Progenitor cell of endocrine pancreas (in vitro differentiated cells): ENCODE data around the gene KIF25. TPM values are rescaled to one million over a fixed set of nuclear protein-coding genes. Genes with fewer than 3 reads are reported as not detected.

ENCODE experiments used
- DNase-seq: peaks from one replicate; pipeline ENCODE4 v3.0.0; 2021; ENCODE audit warnings: low spot score; ENCODE audit not compliant: unreplicated experiment
- H3K27ac Mint-ChIP-seq: 2 replicates; pipeline ENCODE4 v1.8.0; 2021; ENCODE audit warnings: mild to moderate bottlenecking, moderate library complexity, mixed read lengths
- H3K27me3 Mint-ChIP-seq: 2 replicates; pipeline ENCODE4 v1.8.0; 2021; ENCODE audit warnings: mixed read lengths
- H3K36me3 Mint-ChIP-seq: 2 replicates; pipeline ENCODE4 v1.8.0; 2022; ENCODE audit warnings: mixed read lengths; ENCODE audit not compliant: insufficient read depth
- H3K4me1 Mint-ChIP-seq: 2 replicates; pipeline ENCODE4 v1.8.0; 2021; ENCODE audit warnings: low read depth, mixed read lengths
- H3K4me3 Mint-ChIP-seq: 2 replicates; pipeline ENCODE4 v1.8.0; 2021; ENCODE audit warnings: low read depth, mild to moderate bottlenecking, moderate library complexity, mixed read lengths
- H3K9me3 Mint-ChIP-seq: 2 replicates; pipeline ENCODE4 v1.8.0; 2021; ENCODE audit warnings: low read depth, mixed read lengths
- total RNA-seq: library from RNA; stranded (reverse); gene quantifications from 2 replicates; pipeline ENCODE4 v1.2.1, GENCODE V29; 2021
- TF ChIP-seq, protein P1 (sequence below): fragments of 200-600 bp; sonication (generic); IDR thresholded peaks from one replicate; pipeline ENCODE4 v1.5.0; 2021; ENCODE audit warnings: antibody characterized with exemption, mild to moderate bottlenecking; ENCODE audit not compliant: unreplicated experiment

Gene KIF25
- total RNA-seq, 1 donor from 2014 or later, result not detected

DNA sequence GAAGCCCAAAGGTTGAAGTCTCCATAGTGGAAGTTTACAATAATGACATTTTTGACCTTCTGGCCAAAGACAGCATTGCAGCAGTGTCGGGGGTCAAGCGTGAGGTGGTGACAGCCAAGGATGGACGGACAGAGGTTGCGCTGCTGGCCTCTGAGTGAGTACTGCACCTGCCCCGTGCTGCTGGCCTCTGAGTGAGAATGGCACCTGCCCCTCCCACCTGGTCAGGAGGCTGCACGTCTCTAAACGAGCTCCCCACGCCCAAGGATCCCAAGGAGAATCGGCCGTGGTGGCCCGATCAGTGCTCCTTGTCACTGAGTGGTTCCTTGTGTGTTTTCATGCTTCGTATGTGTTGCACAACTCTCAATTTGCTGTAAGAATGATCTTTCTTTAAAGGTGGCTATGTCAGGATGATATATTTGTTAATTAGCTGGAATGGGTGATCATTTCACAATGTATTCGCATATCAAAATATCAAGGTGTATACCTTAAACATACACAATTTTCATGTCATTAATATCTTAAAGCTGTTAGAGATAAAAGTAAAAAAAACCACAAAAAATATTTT, 41.2 kb downstream of the KIF25 start:
- peaks cover 12% of the 10 kb centered on the region for H3K9me3 Mint-ChIP-seq

DNA sequence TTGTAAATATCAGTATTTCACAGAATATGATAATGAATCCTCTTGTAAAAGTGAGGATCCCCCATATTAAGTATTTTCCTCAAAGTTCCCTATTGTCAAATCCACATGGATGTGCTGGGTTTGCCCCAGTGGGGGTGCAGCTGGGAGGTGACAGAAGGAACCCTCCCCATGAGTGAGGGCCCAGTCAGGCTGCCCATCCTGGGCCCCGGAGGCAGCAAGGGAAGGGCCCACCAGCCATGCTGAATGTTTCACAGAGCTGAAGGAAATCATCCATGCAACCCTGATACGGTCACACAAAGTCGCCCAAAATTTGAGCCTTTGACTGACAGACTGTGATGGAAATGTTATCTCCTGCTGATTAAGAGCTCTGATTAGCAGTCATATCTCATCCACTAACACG, 41.8 kb downstream of the KIF25 start:
- Mint-ChIP-seq H3K27ac (no peak overlapping the region), H3K4me1 (peaks cover 7% of the 10 kb centered on the region), H3K36me3 (no peaks in the 10 kb centered on the region), H3K27me3 (peaks cover 25% of the 10 kb centered on the region), H3K9me3 (peaks cover 12% of the 10 kb centered on the region), H3K4me3 (no peak overlapping the region)
- no peak for DNase-seq
- TF ChIP-seq, protein P1, sequence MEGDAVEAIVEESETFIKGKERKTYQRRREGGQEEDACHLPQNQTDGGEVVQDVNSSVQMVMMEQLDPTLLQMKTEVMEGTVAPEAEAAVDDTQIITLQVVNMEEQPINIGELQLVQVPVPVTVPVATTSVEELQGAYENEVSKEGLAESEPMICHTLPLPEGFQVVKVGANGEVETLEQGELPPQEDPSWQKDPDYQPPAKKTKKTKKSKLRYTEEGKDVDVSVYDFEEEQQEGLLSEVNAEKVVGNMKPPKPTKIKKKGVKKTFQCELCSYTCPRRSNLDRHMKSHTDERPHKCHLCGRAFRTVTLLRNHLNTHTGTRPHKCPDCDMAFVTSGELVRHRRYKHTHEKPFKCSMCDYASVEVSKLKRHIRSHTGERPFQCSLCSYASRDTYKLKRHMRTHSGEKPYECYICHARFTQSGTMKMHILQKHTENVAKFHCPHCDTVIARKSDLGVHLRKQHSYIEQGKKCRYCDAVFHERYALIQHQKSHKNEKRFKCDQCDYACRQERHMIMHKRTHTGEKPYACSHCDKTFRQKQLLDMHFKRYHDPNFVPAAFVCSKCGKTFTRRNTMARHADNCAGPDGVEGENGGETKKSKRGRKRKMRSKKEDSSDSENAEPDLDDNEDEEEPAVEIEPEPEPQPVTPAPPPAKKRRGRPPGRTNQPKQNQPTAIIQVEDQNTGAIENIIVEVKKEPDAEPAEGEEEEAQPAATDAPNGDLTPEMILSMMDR, result no peak

More for the DNA sequence above, 41.2 kb downstream of the KIF25 start:
- no peak for DNase-seq
- H3K27me3 Mint-ChIP-seq, result peaks cover 25% of the 10 kb centered on the region
- no peak overlapping the region for H3K4me3 Mint-ChIP-seq
- TF ChIP-seq, protein P1, result no peak
- H3K36me3 Mint-ChIP-seq, result no peaks in the 10 kb centered on the region
- no peak overlapping the region for H3K27ac Mint-ChIP-seq
- peaks cover 7% of the 10 kb centered on the region for H3K4me1 Mint-ChIP-seq

DNA sequence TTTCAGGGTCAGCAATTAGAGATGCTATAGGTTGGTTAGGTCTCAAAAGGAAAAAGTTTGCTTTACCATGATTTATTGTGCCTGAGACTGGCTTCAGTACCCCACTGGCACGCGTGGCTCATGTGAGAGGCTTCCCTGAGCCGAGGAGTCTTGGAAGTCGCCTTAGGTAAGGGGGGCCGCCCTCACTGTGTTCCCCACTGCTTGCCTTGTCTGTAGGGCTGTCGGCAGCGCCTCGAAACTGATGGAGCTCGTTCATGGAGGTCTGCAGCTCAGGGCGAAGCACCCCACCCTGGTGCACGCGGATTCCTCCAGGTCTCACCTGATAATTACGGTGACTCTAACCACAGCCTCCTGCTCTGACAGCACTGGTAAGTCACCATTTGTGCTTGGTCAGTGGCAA, 42.4 kb downstream of the KIF25 start:
- DNase-seq, result no peak
- no peaks in the 10 kb centered on the region for H3K36me3 Mint-ChIP-seq
- TF ChIP-seq, protein P1, result no peak
- peaks cover 12% of the 10 kb centered on the region for H3K9me3 Mint-ChIP-seq
- H3K27ac Mint-ChIP-seq, result no peak overlapping the region
- peaks cover 7% of the 10 kb centered on the region for H3K4me1 Mint-ChIP-seq
- no peak overlapping the region for H3K4me3 Mint-ChIP-seq
- peaks cover 21% of the 10 kb centered on the region for H3K27me3 Mint-ChIP-seq

DNA sequence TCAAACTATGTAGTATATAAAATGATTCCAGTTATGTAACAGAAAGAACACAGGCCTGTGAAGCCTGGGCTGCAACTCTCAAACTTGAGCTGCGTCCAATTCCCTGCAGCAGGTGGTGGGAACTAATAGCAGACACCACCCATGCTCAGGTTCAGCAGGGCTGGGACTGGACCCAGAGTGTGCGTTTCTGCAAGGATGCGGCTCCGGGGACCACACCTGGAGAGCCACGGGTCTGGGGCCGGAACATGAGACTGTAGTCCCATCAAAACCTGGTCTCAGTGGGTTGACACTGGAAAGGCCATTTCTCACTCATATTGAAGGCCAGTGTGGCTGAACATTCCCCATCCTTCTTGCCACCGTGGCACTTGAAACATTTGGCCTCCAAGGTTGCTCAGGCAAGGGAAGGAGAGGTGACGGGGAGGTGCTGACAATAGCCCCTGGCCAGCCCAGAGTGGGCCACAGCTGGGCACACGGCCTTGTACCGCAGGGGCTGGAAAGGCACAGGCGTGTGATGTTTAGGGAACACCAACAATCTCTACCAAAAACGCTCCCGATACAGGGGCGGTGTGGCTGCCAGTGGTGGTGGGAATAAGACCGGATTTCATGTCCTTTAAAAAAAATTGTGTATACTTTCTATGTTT, 43.5 kb downstream of the KIF25 start:
- Mint-ChIP-seq H3K9me3 (peaks cover 12% of the 10 kb centered on the region), H3K4me1 (peaks cover 2% of the 10 kb centered on the region), H3K36me3 (no peaks in the 10 kb centered on the region), H3K27ac (no peak overlapping the region), H3K27me3 (peaks cover 10% of the 10 kb centered on the region), H3K4me3 (no peak overlapping the region)
- no peak for DNase-seq
- TF ChIP-seq, protein P1, result no peak

DNA sequence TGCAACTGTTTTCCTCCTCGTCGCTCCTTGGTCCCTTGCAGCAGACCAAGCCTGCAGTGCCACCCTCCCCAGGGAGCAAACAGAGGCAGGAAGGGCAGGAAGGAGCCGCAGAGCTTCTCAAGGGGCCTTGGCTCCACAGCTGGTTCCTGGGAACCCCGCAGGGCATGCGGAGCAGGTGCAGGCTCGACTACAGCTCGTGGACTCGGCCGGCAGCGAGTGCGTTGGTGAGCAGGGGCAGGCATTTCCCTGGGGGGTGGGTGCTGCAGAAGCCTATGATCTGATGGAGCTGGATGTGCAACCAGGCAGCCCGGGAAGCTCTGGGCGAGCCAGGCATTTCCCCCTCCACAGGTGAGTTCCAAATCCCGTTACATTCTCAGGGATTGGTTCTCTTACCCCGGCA, 44.5 kb downstream of the KIF25 start:
- Mint-ChIP-seq H3K4me1 (no peaks in the 10 kb centered on the region), H3K27me3 (peaks cover 4% of the 10 kb centered on the region), H3K27ac (no peak overlapping the region), H3K9me3 (peaks cover 12% of the 10 kb centered on the region), H3K36me3 (no peaks in the 10 kb centered on the region), H3K4me3 (no peak overlapping the region)
- DNase-seq, result no peak
- TF ChIP-seq, protein P1, result no peak
